HepG2 (cell line): ENCODE results near the gene PRR23B. TPM values are rescaled to one million over a fixed set of nuclear protein-coding genes. Genes with fewer than 3 reads are reported as not detected.

Experiments
- ATAC-seq: fragments of 200-7000 bp; cut with Tn5 transposase; 3 replicates; pipeline ENCODE4 v1.9.1; 2020; ENCODE audit warnings: mild to moderate bottlenecking, moderate library complexity
- BruUV-seq: library from RNA; stranded (reverse); fragments of 400-500 nt; replicated peaks from 2 replicates; lab custom pipeline; 2021; lab: Mats Ljungman, UMichigan
- CTCF ChIA-PET: fragments of 300-600 bp; formaldehyde crosslinking; extraction: SDS; loops from one replicate; lab custom pipeline; 2021; ENCODE audit warnings: low total read pairs, inconsistent platforms, low intra/inter-chr PET ratio; lab: Yijun Ruan, JAX
- POLR2A ChIA-PET: fragments of 350-600 bp; sonication (Branson Sonifier 250); formaldehyde crosslinking; loops from one replicate; lab custom pipeline; 2020; ENCODE audit warnings: antibody characterized with exemption, inconsistent platforms; lab: Yijun Ruan, JAX
- DNase-seq: peaks from one replicate; pipeline ENCODE4 v3.0.0-alpha.2; 2015; ENCODE audit warnings: low spot score
- FAIRE-seq: peaks from 3 replicates; lab custom pipeline; 2011; peaks lifted over from hg19 to GRCh38; lab: Jason Lieb, UNC
- H2AFZ ChIP-seq: one replicate; pipeline ENCODE4 v1.6.1; 2011; ENCODE audit warnings: low read length, inconsistent platforms
- H3K27ac ChIP-seq: fragments of 300-600 bp; 3 replicates; pipeline ENCODE4 v1.8.0; 2011; ENCODE audit warnings: mixed run types, mild to moderate bottlenecking, mixed read lengths, low read length, inconsistent platforms; ENCODE audit not compliant: insufficient read depth; ENCODE audit errors: extremely low read length
- H3K27me3 ChIP-seq, 2 experiments: fragments of 200-600 bp in 1 of 2; 2 replicates in 1 of 2; 3 replicates in 1 of 2; pipeline versions ENCODE4 v1.6.0 to v1.8.0; 2011; ENCODE audit warnings: low read length in 2 of 2, mild to moderate bottlenecking in 2 of 2, moderate library complexity in 2 of 2, inconsistent platforms in 1 of 2; ENCODE audit not compliant: insufficient read depth in 2 of 2, control insufficient read depth in 1 of 2
- H3K36me3 ChIP-seq, 2 experiments: fragments of 200-600 bp in 1 of 2; replicated peaks in 1 of 2; 2 replicates in 1 of 2; 3 replicates in 1 of 2; pipeline versions ENCODE4 v1.5.1 to v1.8.0; 2011; ENCODE audit warnings: low read length in 2 of 2, inconsistent platforms in 1 of 2; ENCODE audit not compliant: insufficient read depth in 2 of 2, control insufficient read depth in 1 of 2
- H3K4me1 ChIP-seq: 2 replicates; pipeline ENCODE4 v1.5.1; 2012; ENCODE audit warnings: low read length, inconsistent platforms; ENCODE audit not compliant: insufficient read depth
- H3K4me2 ChIP-seq: 2 replicates; pipeline ENCODE4 v1.6.0; 2011; ENCODE audit warnings: low read depth, low read length, inconsistent platforms
- H3K4me3 ChIP-seq, 3 experiments: fragments of 200-600 bp in 1 of 3; sonication (generic), shearing (Covaris generic) in 1 of 3; replicated peaks in 1 of 3; 2 replicates each; pipeline ENCODE4 v1.5.1; 2011 to 2016; ENCODE audit warnings: low read length in 3 of 3, inconsistent platforms in 2 of 3, low read depth in 2 of 3, mild to moderate bottlenecking in 2 of 3, control low read depth in 1 of 3, mixed read lengths in 1 of 3; ENCODE audit not compliant: insufficient read depth in 1 of 3
- H3K79me2 ChIP-seq: one replicate; pipeline ENCODE4 v1.6.1; 2011; ENCODE audit warnings: low read length, inconsistent platforms; ENCODE audit not compliant: insufficient read depth
- H3K9ac ChIP-seq: 2 replicates; pipeline ENCODE4 v1.6.0; 2011; ENCODE audit warnings: mild to moderate bottlenecking, low read depth, low read length, inconsistent platforms; ENCODE audit not compliant: insufficient read depth
- H3K9me3 ChIP-seq: 2 replicates; pipeline ENCODE4 v1.5.1; 2012; ENCODE audit warnings: mild to moderate bottlenecking, low read length
- H4K20me1 ChIP-seq: 2 replicates; pipeline ENCODE4 v1.6.0; 2011; ENCODE audit warnings: inconsistent platforms, mild to moderate bottlenecking, low read length, moderate library complexity; ENCODE audit not compliant: insufficient read depth
- ATF1 ChIP-seq: IDR thresholded peaks from 2 replicates; pipeline ENCODE4 v1.6.1; 2016; ENCODE audit warnings: mild to moderate bottlenecking, control low read depth
- KDM6A ChIP-seq: IDR thresholded peaks from 2 replicates; pipeline ENCODE4 v1.6.1; 2016; ENCODE audit warnings: low read depth
- MLLT10 ChIP-seq: sonication (generic); formaldehyde crosslinking; IDR thresholded peaks from 2 replicates; pipeline ENCODE4 v1.4.0; 2020; ENCODE audit warnings: missing genetic modification reagents
- NBN ChIP-seq: fragments of 450-650 bp; conservative IDR thresholded peaks from 2 replicates; pipeline ENCODE4 v1.6.1; 2017
- NR2F2 ChIP-seq: IDR thresholded peaks from 2 replicates; pipeline ENCODE4 v1.6.1; 2012; ENCODE audit warnings: low read depth, inconsistent platforms, borderline replicate concordance
- POLR2A ChIP-seq, 2 experiments: IDR thresholded peaks; 2 replicates each; pipeline ENCODE4 v1.6.1; 2011; ENCODE audit warnings: low read depth in 2 of 2, low read length in 2 of 2, mild to moderate bottlenecking in 1 of 2, moderate library complexity in 1 of 2; ENCODE audit not compliant: insufficient read depth in 1 of 2
- TOPORS ChIP-seq: sonication (generic); formaldehyde crosslinking; IDR thresholded peaks from 2 replicates; pipeline ENCODE4 v1.8.0; 2023; ENCODE audit warnings: mild to moderate bottlenecking, missing genetic modification reagents
- TRIM24 ChIP-seq: sonication (generic); formaldehyde crosslinking; IDR thresholded peaks from 2 replicates; pipeline ENCODE4 v1.8.0; 2022; ENCODE audit warnings: mild to moderate bottlenecking, missing genetic modification reagents
- ZBTB37 ChIP-seq: sonication (generic); formaldehyde crosslinking; IDR thresholded peaks from 2 replicates; pipeline ENCODE4 v1.4.0; 2020; ENCODE audit warnings: mild to moderate bottlenecking, missing genetic modification reagents
- ZNF101 ChIP-seq: sonication (generic); formaldehyde crosslinking; IDR thresholded peaks from 2 replicates; pipeline ENCODE4 v1.4.0; 2020; ENCODE audit warnings: mild to moderate bottlenecking, low read depth, missing genetic modification reagents, borderline replicate concordance
- ZNF160 ChIP-seq: sonication (generic); formaldehyde crosslinking; IDR thresholded peaks from 2 replicates; pipeline ENCODE4 v1.8.0; 2022; ENCODE audit warnings: mild to moderate bottlenecking, inconsistent platforms, missing genetic modification reagents
- ZNF280B ChIP-seq: sonication (generic); formaldehyde crosslinking; IDR thresholded peaks from 2 replicates; pipeline ENCODE4 v1.5.0; 2020; ENCODE audit warnings: missing genetic modification reagents, mild to moderate bottlenecking, borderline replicate concordance
- ZNF329 ChIP-seq: sonication (generic); formaldehyde crosslinking; IDR thresholded peaks from 2 replicates; pipeline ENCODE4 v1.9.0; 2021; ENCODE audit warnings: low read depth, mild to moderate bottlenecking, missing genetic modification reagents
- WGBS: methylation state at CpG from one replicate; pipeline ENCODE4 v1.1.6; 2017; ENCODE audit warnings: low lambda C conversion rate; 5-methylcytosine and 5-hydroxymethylcytosine counted together
- in situ Hi-C: cut with HindIII; loops from 2 replicates; pipeline ENCODE4 v1.10.0; 2017; ENCODE audit warnings: low pct_unique_long_range_greater_than_20kb; ENCODE audit not compliant: extremely low pct_ligation_motif_present
- intact Hi-C: fragments of 100-400 bp; cut with micrococcal nuclease; formaldehyde crosslinking; loops from one replicate; pipeline ENCODE4 v1.10.0; 2022; ENCODE audit not compliant: unreplicated experiment
- polyA plus RNA-seq, 8 experiments: library from polyadenylated mRNA; depleted of rRNA in 3 of 8; stranded (reverse) in 7 of 8; unstranded in 1 of 8; fragments of >200 nt; fragmentation: Illumina TruSeq in 4 of 8; extraction: Trizol in 4 of 8; gene quantifications; 2 replicates each; pipeline versions ENCODE4 v1.2.1 to v1.2.3, GENCODE V29; 2011 to 2016; ENCODE audit warnings: low read depth in 4 of 8, missing spikeins in 1 of 8, mixed read lengths in 1 of 8; ENCODE audit not compliant: insufficient read depth in 1 of 8
- total RNA-seq, 5 experiments: library from RNA; depleted of rRNA; stranded (reverse); fragments of >200 nt; fragmentation: Illumina TruSeq; extraction: Trizol; gene quantifications; 2 replicates each; pipeline ENCODE4 v1.2.3, GENCODE V29; 2016; ENCODE audit warnings: low read depth in 1 of 5
- TF ChIP-seq, protein P1 (sequence below): sonication (generic); formaldehyde crosslinking; IDR thresholded peaks from 2 replicates; pipeline ENCODE4 v1.5.0; 2020; ENCODE audit warnings: missing genetic modification reagents
- TF ChIP-seq, protein P2 (sequence below): sonication (generic); formaldehyde crosslinking; IDR thresholded peaks from 2 replicates; pipeline ENCODE4 v1.9.0; 2021; ENCODE audit warnings: missing genetic modification reagents, borderline replicate concordance
- TF ChIP-seq, protein P3 (sequence below): sonication (generic); formaldehyde crosslinking; IDR thresholded peaks from 2 replicates; pipeline ENCODE4 v1.4.0; 2020; ENCODE audit warnings: mild to moderate bottlenecking, missing genetic modification reagents

Gene PRR23B
- total and polyA plus RNA-seq, 2 of the 13 experiments (the other 11 are each of a cell fraction or from before 2014, with no cell fraction given): not detected

- no TSS peak for BruUV-seq
- ChIA-PET CTCF (no interaction called here), POLR2A (no interaction called here)
- TF ChIP-seq ZNF329 (CRISPR knock-in tag) (no peak), ZNF101 (CRISPR knock-in tag) (no peak), ZBTB37 (no peak), POLR2A (IDR thresholded peaks at IDR 0.05; ENCODE audit: insufficient read depth in 1 of 2, low read depth in 2 of 2, low read length in 2 of 2) (no peak), TRIM24 (CRISPR knock-in tag) (no peak), NR2F2 (no peak), ZNF160 (no peak), ATF1 (CRISPR knock-in tag) (no peak), TOPORS (CRISPR knock-in tag) (no peak), ZNF280B (CRISPR knock-in tag) (no peak), NBN (no peak), KDM6A (CRISPR knock-in tag) (no peak), MLLT10 (CRISPR knock-in tag) (no peak)
- TF ChIP-seq, protein P1, sequence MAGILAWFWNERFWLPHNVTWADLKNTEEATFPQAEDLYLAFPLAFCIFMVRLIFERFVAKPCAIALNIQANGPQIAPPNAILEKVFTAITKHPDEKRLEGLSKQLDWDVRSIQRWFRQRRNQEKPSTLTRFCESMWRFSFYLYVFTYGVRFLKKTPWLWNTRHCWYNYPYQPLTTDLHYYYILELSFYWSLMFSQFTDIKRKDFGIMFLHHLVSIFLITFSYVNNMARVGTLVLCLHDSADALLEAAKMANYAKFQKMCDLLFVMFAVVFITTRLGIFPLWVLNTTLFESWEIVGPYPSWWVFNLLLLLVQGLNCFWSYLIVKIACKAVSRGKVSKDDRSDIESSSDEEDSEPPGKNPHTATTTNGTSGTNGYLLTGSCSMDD (CRISPR knock-in tag): no peak
- TF ChIP-seq, protein P2, sequence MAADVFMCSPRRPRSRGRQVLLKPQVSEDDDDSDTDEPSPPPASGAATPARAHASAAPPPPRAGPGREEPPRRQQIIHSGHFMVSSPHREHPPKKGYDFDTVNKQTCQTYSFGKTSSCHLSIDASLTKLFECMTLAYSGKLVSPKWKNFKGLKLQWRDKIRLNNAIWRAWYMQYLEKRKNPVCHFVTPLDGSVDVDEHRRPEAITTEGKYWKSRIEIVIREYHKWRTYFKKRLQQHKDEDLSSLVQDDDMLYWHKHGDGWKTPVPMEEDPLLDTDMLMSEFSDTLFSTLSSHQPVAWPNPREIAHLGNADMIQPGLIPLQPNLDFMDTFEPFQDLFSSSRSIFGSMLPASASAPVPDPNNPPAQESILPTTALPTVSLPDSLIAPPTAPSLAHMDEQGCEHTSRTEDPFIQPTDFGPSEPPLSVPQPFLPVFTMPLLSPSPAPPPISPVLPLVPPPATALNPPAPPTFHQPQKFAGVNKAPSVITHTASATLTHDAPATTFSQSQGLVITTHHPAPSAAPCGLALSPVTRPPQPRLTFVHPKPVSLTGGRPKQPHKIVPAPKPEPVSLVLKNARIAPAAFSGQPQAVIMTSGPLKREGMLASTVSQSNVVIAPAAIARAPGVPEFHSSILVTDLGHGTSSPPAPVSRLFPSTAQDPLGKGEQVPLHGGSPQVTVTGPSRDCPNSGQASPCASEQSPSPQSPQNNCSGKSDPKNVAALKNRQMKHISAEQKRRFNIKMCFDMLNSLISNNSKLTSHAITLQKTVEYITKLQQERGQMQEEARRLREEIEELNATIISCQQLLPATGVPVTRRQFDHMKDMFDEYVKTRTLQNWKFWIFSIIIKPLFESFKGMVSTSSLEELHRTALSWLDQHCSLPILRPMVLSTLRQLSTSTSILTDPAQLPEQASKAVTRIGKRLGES (CRISPR knock-in tag): no peak
- TF ChIP-seq, protein P3, sequence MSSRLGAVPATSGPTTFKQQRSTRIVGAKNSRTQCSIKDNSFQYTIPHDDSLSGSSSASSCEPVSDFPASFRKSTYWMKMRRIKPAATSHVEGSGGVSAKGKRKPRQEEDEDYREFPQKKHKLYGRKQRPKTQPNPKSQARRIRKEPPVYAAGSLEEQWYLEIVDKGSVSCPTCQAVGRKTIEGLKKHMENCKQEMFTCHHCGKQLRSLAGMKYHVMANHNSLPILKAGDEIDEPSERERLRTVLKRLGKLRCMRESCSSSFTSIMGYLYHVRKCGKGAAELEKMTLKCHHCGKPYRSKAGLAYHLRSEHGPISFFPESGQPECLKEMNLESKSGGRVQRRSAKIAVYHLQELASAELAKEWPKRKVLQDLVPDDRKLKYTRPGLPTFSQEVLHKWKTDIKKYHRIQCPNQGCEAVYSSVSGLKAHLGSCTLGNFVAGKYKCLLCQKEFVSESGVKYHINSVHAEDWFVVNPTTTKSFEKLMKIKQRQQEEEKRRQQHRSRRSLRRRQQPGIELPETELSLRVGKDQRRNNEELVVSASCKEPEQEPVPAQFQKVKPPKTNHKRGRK (CRISPR knock-in tag): no peak
Observed at GRCh38 chr3:139037478-139037877, 16.8 kb upstream of the PRR23B start.

More at GRCh38 chr3:139037478-139037877, 16.8 kb upstream of the PRR23B start:
- WGBS: 22% methylated on average over 6 of the region's 6 CpGs
- Histone ChIP-seq H2AFZ (no peak overlapping the region), H3K27me3 (peaks cover 0 to 7% of the 10 kb centered on the region in 2 experiments; a peak in 2 of 5 replicates), H4K20me1 (0 out of 2 replicates have a peak, but pooled peaks cover 2% of the 10 kb centered on the region), H3K4me1 (no peaks in the 10 kb centered on the region), H3K27ac (no peak overlapping the region), H3K79me2 (no peaks in the 10 kb centered on the region), H3K9me3 (no peaks in the 10 kb centered on the region), H3K36me3 (no peaks in the 10 kb centered on the region), H3K4me2 (no peak overlapping the region), H3K4me3 (no peak overlapping the region), H3K9ac (no peak overlapping the region)
- no peak for DNase-seq
- in situ Hi-C loops (no loop called here), intact Hi-C loops (no loop called here)
- FAIRE-seq: no peak
- no peak for ATAC-seq
